ENCODE measurements around the gene CDX1.
A peak's percentile ranks its signal among the peaks of the same experiment; 100 is the strongest.

Gene CDX1

DNA sequence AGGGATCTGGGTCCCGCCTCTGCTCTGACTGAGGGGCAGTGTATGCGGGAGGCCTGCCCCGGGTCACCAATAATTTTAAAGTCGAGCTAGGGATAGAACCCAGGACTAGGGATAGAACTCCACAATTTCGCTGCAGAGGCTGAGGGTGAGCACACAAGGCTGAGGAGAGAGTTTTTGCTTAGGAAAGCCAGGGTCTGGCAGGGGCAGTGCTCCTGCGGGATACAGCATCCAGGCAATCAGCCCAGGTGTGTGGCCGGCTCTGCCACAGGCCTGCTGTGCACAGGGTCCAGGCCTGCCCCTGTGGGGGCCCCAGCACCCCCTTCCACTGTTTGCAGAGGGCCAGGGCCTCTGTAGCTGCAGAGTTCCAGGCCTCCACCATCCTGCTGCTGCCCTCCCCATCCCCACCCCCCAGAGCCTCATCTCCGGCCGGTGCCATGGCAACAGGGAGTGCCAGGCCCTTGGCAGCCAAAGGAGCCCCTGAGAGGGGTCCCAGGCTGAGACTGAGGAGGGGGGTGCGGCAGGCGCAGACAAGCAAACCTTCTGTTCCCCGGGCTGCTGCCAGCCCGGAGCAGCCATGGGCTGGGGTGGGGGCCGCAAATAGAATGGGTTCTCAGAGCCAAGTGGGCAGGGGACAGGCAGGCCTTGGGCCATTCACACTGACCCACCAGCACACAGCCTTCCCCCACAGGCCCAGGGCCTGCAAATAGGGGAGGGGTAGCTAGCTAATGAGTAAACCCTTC lies 19.5 kb upstream of the CDX1 start:
- DNase-seq: no peak

DNA sequence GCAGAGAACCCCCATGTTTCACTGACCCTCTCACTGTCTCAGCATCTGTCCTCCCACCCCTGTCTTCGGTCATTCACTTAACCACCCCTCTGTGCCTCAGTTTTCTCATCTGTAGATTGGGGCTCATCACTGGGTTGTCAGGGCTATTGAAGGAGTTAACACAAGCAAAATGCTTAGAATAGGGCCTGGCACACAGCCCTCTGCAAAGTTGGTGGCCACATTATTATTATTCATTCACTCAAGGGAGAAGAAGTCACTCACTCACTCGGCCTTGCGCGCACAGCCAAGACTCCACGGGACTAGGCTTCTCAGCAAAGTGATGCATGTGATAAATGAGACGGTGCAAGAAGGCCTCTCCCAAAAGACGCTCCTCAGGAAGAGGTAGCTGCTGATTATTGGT lies 18.9 kb upstream of the CDX1 start:
- no peak for DNase-seq

GRCh38 chr5:150148117-150148927 lies 18.3 kb upstream of the CDX1 start:
- DNase-seq: no peak

GRCh38 chr5:150149618-150150017 lies 17.0 kb upstream of the CDX1 start:
- no peak for DNase-seq

- no peak for DNase-seq
These were observed 13.7 kb upstream of the CDX1 start for GRCh38 chr5:150152636-150153462.

- no peak for DNase-seq
These were observed 13.1 kb upstream of the CDX1 start for GRCh38 chr5:150153483-150153882.

DNA sequence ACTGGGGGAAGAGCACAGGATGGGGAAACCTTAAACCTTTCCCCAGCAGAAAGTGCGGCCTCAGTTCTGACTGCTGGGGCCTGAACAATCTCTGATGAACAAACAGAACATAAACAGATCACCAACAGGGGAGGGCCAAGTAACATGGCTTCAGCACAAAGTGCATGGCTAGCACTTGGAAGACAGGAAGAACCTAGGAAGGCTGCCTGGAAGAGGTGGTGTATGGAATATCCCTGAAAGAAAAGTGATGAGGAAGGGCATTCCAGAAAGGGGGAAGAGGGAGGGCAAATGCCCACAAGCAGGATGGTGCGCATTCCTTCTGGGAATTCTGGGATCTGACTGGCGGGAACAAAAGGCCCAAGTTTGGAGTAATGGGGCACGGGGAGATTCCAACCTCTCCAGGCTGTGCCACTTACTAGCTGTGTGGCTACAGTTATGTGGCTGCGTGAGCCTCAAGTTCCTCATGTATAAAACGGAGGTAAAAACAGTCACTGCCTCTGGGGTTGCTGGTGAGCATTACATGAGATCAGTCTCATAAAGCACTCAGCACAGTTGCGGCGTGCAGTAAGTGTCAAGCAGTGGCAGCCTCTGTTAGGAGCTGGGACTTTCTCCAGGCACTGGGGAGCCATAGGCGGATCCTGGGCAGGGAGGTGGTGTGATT lies 12.5 kb upstream of the CDX1 start:
- DNase-seq: no peak

DNA sequence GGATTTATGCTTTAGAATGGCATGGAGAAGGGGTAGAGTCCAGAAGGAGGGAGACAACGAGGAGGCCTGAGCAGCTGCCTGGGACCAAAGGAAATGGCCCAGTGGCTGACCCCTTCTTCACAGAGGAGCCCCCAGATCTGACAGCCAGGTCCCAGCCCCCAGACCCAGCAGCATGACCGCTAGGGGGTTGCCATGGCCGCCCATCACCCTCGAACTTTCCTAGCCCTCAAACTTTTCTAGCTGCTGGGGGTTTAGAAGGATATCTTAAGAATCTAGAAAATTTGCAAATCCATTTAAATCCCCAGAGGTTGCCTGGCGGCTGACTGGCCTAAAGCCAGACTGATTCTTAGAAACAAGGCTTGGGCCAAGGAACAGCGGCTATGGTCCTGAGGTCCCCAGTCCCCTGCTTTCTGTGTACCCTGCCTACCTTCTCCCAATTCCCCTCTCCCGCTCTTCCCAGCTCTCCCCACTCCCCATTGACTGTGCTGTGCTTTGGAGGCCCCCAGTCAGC lies 11.9 kb upstream of the CDX1 start:
- no peak for DNase-seq

DNA sequence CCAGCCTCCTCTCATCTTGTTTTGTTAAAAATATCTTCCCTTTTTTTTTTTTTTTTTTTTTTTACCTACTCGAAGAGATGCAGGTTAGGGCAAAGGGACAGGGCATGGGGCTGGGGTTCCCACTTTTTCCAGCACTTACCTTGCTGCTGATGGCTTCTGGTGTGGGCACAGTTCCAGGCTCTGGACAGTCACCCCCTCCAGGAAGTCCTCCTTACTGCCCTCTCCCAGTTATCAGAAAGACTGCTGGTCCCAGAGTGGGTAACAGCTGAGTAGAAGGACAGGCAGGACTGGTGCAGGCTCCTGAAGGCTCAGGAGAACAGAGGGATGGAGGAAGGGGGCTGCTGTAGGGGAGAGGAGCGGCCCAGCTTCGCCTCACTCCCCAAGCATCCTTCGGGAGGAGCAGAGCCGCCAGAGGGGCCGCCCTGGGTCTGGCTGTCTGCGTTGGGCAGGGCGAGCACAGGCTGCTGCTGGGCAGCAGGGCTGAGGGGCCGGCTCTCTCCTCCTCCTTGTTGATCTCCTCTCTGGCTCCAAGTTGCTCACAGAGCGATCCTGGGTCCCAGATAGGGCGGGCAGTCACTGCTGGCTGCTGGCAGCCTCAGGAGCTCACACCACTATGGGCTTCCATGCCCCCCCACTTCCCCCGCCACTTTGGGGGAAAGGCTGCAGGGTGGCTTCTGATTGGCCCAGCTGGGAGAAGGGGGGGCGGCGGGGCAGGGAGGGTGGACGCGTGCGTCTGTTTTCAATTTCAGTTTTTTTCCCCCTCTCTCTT lies 11.1 kb upstream of the CDX1 start, which contains the start of gene PDGFRB:
TSS of gene PDGFRB (minus strand) at position 588 of the 769 bp plus-strand sequence. CDS start 18,798 bp downstream, outside the sequence.
- DNase-seq: no peak

GRCh38 chr5:150156027-150156368 lies 10.6 kb upstream of the CDX1 start:
- DNase-seq: no peak

DNA sequence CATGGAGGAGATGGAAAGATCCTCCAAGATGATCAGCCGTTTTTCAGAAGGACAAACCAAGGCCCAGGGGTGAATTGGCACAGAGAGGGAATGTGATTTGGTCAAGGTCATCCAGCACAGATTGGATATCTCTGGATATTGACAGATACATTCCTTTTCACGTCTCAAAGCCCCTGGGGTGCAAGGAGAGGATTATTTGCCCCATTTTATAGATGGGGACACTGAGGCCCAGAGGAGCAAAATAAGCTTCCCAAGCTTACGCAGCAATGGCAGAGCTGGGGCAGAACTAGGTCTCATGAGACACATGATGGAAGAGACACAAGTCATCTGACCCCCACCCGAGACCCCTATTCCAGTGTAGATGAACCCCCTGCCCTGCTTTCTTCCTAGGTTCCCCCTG lies 10.0 kb upstream of the CDX1 start:
- no peak for DNase-seq

DNA sequence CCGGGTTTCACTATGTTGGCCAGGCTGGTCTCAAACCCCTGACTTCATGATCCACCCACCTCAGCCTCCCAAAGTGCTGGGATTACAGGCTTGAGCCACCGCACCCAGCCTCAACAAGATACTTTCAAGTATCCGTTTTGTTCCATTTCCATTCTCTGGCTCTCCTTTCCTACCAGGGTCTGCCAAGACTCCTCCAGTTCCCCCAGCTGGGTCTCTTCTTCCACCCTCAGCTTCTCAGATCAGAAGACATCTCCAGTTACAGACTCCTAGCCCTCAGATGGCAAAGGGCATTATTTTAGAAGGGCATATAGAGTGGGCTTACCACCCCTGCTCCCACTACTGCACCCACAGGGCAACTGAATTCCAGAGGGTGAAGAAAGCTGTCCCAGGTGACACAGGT lies 9.4 kb upstream of the CDX1 start:
- no peak for DNase-seq

DNA sequence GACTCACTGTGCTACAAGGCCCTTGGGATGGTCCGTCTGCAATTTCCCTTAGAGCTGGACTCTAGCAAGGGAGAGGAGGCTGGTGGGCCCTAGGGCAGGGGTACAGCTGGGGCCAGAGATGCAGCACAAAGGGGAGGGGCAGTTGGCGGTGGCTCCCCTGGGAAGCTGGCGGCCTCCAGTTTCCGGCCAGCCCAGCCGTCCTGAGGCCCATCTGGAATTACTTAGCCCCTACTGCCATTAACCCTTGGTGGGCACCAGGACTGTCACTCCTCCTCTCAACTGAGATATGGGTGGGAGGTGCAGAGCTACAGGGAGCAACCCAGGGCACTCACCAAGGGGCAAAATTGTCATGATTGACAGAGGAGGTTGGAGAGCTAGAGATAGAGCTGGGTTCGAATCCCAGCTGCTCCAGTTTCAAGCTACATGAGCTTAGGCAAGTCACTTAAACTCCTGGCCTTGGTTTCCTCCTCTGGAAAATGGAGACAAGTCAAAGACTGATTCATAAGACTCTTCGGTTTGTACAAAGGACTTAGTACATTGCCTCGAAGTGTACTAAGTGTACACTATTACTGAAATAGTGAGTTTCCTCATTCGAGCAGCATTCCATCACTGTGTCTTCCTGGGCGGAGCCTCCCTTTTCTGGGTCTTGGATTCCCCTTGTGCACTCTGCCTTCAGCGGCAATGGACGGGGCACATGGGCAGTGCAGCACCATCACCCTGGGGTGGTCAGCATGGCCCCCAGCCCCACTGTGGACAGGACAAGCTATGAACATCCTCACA lies 8.2 kb upstream of the CDX1 start:
- no peak for DNase-seq

DNA sequence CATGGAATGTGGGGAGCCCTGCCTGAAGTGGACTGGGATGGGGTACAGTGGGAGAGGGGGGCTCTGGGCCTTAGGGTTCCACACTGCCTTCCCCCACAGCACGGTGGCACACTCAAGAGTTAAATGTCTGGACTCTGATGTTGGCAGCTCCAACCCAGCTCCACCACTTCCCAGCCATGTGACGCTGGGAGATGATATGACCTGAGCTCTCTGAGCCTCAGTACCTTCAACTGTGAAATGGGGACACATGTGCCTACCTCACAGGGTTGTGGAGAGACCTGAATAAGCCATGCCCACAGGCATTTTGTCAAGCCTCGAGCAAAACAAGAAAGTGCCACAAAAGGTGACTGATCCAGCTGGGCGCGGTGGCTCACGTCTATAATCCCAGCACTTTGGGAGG lies 7.5 kb upstream of the CDX1 start:
- no peak for DNase-seq

- DNase-seq: peak; percentile 74
These were observed 6.8 kb upstream of the CDX1 start for GRCh38 chr5:150159741-150160179.

- no peak for DNase-seq
These were observed 6.0 kb upstream of the CDX1 start for GRCh38 chr5:150160448-150161081.

DNA sequence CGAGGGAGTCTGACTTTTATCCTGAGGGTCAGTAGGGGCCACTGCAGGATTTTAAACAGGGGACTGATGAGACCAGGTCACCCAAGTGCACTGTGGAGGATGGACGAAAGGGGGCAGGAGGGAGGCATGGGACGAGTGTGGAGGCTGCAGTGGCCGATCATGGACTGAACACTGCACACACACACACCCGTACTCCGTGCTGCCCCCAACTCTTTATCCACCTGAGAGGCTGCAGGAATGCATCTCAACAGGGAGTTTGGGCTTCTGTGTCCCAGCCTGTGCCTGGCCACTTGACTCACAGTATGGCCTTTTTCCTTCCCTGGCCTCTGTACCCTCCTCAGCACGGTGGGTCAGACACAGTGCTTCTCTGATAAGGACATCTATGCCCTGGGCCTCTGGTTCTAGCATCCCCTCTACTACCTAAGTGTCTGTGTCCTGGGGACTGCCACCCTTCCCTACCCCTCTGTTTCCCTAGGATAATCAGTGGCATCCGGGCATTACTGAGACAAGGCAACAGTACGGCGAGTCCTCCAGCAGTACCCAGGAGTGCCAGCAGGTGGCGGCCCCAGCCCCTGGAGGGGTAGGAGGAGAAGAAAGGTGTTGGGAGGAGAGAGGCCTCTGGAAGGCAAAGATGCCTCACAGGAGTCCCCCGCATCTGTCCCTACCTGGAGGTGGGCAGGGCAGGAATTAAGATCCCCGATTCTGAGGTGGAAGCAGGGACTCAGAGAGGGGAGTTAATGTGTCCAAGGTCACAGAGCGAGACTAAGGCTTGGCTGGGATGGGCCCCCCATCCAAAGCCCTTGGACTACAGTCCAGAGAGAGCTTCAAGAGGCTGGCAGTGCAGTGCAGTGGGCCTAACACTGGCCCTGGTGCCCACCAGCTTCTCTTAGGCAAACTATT lies 5.1 kb upstream of the CDX1 start:
- peak; percentile 70 for DNase-seq

- DNase-seq: no peak
These were observed 4.5 kb upstream of the CDX1 start for GRCh38 chr5:150162142-150162513.

- DNase-seq: no peak
These were observed 3.5 kb upstream of the CDX1 start for GRCh38 chr5:150163035-150163434.
